Stimulated activated naive CD4-positive, alpha-beta T cell (primary cell): ENCODE data around the gene IRF2BP2.

Experiments
- DNase-seq, 6 experiments: peaks; one replicate each; lab custom pipeline; 2025; lab: John Stamatoyannopoulos, UW

Gene IRF2BP2

GRCh38 chr1:234555390-234556024, 54.5 kb downstream of the IRF2BP2 start:
- DNase-seq = no peak

- DNase-seq = no peak
These were observed 55.2 kb downstream of the IRF2BP2 start for GRCh38 chr1:234554698-234555311.
